ENCODE results near the gene ZNF408. TPM values are rescaled to one million over a fixed set of nuclear protein-coding genes. Genes with fewer than 3 reads are reported as not detected.

ZNF408 gene
- polyA plus RNA-seq, 1 donor (not counting 4 experiments of a cell fraction or from before 2014, with no cell fraction given): 4.0 TPM

GRCh38 chr11:46679241-46680163 is 21.3 kb upstream of the ZNF408 start:
- Histone ChIP-seq H3K9ac (ENCODE audit: control insufficient read depth, extremely low read depth, insufficient read depth, low read length) (no peak overlapping the region), H3K9me1 (ENCODE audit: control insufficient read depth, extremely low read depth, insufficient read depth, low read length) (no peaks in the 10 kb centered on the region), H3K4me1 (ENCODE audit: control insufficient read depth, extremely low read depth, insufficient read depth, low read length) (peaks cover 26% of the 10 kb centered on the region), H3K4me2 (ENCODE audit: control insufficient read depth, extremely low read depth, insufficient read depth, low read depth, low read length) (no peak overlapping the region), H3K4me3 (ENCODE audit: control insufficient read depth in 2 of 3, extremely low read depth in 1 of 3, insufficient read depth in 2 of 3, low read depth in 1 of 3, low read length in 3 of 3) (no peak overlapping the region), H3K9me3 (ENCODE audit: control insufficient read depth, low read depth, low read length) (no peaks in the 10 kb centered on the region), H3K79me2 (ENCODE audit: control insufficient read depth, insufficient read depth, low read length) (no peaks in the 10 kb centered on the region), H4K20me1 (ENCODE audit: control insufficient read depth, extremely low read depth, insufficient read depth, low read length) (no peaks in the 10 kb centered on the region), H3K27ac (ENCODE audit: control insufficient read depth, insufficient read depth, low read length) (no peak overlapping the region), H3K36me3 (ENCODE audit: control insufficient read depth in 2 of 2, extremely low read depth in 1 of 2, insufficient read depth in 2 of 2, low read length in 2 of 2) (peaks cover 26 to 34% of the 10 kb centered on the region in 2 experiments), H2AFZ (ENCODE audit: control insufficient read depth, low read length) (no peak overlapping the region), H3K27me3 (ENCODE audit: control insufficient read depth, extremely low read depth, insufficient read depth, low read length) (no peaks in the 10 kb centered on the region)
- TF ChIP-seq CTCF (optimal IDR thresholded peaks at IDR 0.05 in 1 of 3, IDR thresholded peaks at IDR 0.05 in 1 of 3, conservative IDR thresholded peaks at IDR 0.05 in 1 of 3; ENCODE audit: extremely low read depth in 1 of 3, insufficient read depth in 2 of 3, low read length in 3 of 3): no peak
- no peak for TF ChIP-seq EZH2 (IDR thresholded peaks at IDR 0.05; ENCODE audit: low read length)
- DNase-seq (ENCODE audit: low read depth, low spot score) (no peak), FAIRE-seq (no peak)
- dilution Hi-C loops (cut with MboI; ENCODE audit: extremely low pct_ligation_motif_present, low sequenced_read_pairs): no loop called here

- H4K20me1 ChIP-seq (ENCODE audit: control insufficient read depth, extremely low read depth, insufficient read depth, low read length): no peaks in the 10 kb centered on the region
- no peak overlapping the region for H3K4me3 ChIP-seq (ENCODE audit: control insufficient read depth in 2 of 3, extremely low read depth in 1 of 3, insufficient read depth in 2 of 3, low read depth in 1 of 3, low read length in 3 of 3)
- peaks cover 19% of the 10 kb centered on the region for H3K4me1 ChIP-seq (ENCODE audit: control insufficient read depth, extremely low read depth, insufficient read depth, low read length)
- no peak for TF ChIP-seq EZH2 (IDR thresholded peaks at IDR 0.05; ENCODE audit: low read length)
- TF ChIP-seq CTCF (optimal IDR thresholded peaks at IDR 0.05 in 1 of 3, IDR thresholded peaks at IDR 0.05 in 1 of 3, conservative IDR thresholded peaks at IDR 0.05 in 1 of 3; ENCODE audit: extremely low read depth in 1 of 3, insufficient read depth in 2 of 3, low read length in 3 of 3): no peak
- H3K9ac ChIP-seq (ENCODE audit: control insufficient read depth, extremely low read depth, insufficient read depth, low read length): no peak overlapping the region
- H3K27me3 ChIP-seq (ENCODE audit: control insufficient read depth, extremely low read depth, insufficient read depth, low read length): no peaks in the 10 kb centered on the region
- dilution Hi-C loops (cut with MboI; ENCODE audit: extremely low pct_ligation_motif_present, low sequenced_read_pairs): no loop called here
- no peaks in the 10 kb centered on the region for H3K9me3 ChIP-seq (ENCODE audit: control insufficient read depth, low read depth, low read length)
- FAIRE-seq: no peak
- H3K4me2 ChIP-seq (ENCODE audit: control insufficient read depth, extremely low read depth, insufficient read depth, low read depth, low read length): no peak overlapping the region
- no peak overlapping the region for H3K27ac ChIP-seq (ENCODE audit: control insufficient read depth, insufficient read depth, low read length)
- no peak overlapping the region for H2AFZ ChIP-seq (ENCODE audit: control insufficient read depth, low read length)
- no peak for DNase-seq (ENCODE audit: low read depth, low spot score)
- H3K9me1 ChIP-seq (ENCODE audit: control insufficient read depth, extremely low read depth, insufficient read depth, low read length): no peaks in the 10 kb centered on the region
- no peaks in the 10 kb centered on the region for H3K79me2 ChIP-seq (ENCODE audit: control insufficient read depth, insufficient read depth, low read length)
- H3K36me3 ChIP-seq (ENCODE audit: control insufficient read depth in 2 of 2, extremely low read depth in 1 of 2, insufficient read depth in 2 of 2, low read length in 2 of 2): peaks cover 26 to 34% of the 10 kb centered on the region in 2 experiments
Measured at GRCh38 chr11:46680164-46680760, 20.6 kb upstream of the ZNF408 start.

All from keratinocyte (primary cell).